PC-3 (cell line): ENCODE measurements around the gene SEPTIN11. TPM values are rescaled to one million over a fixed set of nuclear protein-coding genes. Genes with fewer than 3 reads are reported as not detected.

ENCODE experiments used
- ATAC-seq: fragments of 200-7000 bp; cut with Tn5 transposase; 2 replicates; pipeline ENCODE4 v1.9.1; 2020; ENCODE audit warnings: mild to moderate bottlenecking, moderate library complexity
- BruUV-seq: library from RNA; stranded (reverse); fragments of 400-500 nt; replicated peaks from 2 replicates; lab custom pipeline; 2021; lab: Mats Ljungman, UMichigan
- CTCF ChIA-PET: fragments of 300-600 bp; sonication (Branson Sonifier 250); formaldehyde crosslinking; loops from one replicate; lab custom pipeline; 2022; ENCODE audit warnings: antibody characterized with exemption; lab: Charles Lee
- POLR2A ChIA-PET: fragments of 300-600 bp; sonication (Branson Sonifier 250); formaldehyde crosslinking; loops from one replicate; lab custom pipeline; 2022; ENCODE audit warnings: antibody characterized with exemption; ENCODE audit not compliant: unreplicated experiment; lab: Charles Lee
- DNase-seq: peaks from one replicate; pipeline ENCODE4 v3.0.0-alpha.2; 2015
- H2AFZ ChIP-seq: fragments of 300-600 bp; sonication (generic); 2 replicates; pipeline ENCODE4 v1.6.0; 2016; ENCODE audit warnings: antibody characterized with exemption, low read length
- H3F3A ChIP-seq: fragments of 300-600 bp; sonication (generic); one replicate; pipeline ENCODE4 v1.6.0; 2017; ENCODE audit warnings: antibody characterized with exemption, low read length, control low read depth, mild to moderate bottlenecking; ENCODE audit not compliant: unreplicated experiment
- H3K27ac ChIP-seq: fragments of 300-600 bp; sonication (generic); 2 replicates; pipeline ENCODE4 v1.5.1; 2016; ENCODE audit warnings: mild to moderate bottlenecking, low read length
- H3K27me3 ChIP-seq: fragments of 300-600 bp; sonication (generic); 2 replicates; pipeline ENCODE4 v1.6.1; 2016; ENCODE audit warnings: low read length, mixed read lengths
- H3K36me3 ChIP-seq: fragments of 300-600 bp; sonication (generic); 2 replicates; pipeline ENCODE4 v1.6.1; 2016; ENCODE audit warnings: low read depth, mixed run types, low read length, mixed read lengths
- H3K4me1 ChIP-seq: fragments of 300-600 bp; sonication (generic); 2 replicates; pipeline ENCODE4 v1.5.1; 2016; ENCODE audit warnings: low read length; ENCODE audit not compliant: insufficient read depth
- H3K4me2 ChIP-seq: fragments of 300-600 bp; sonication (generic); 2 replicates; pipeline ENCODE4 v1.6.0; 2016; ENCODE audit warnings: low read length
- H3K4me3 ChIP-seq: fragments of 300-600 bp; sonication (generic); 2 replicates; pipeline ENCODE4 v1.5.1; 2016; ENCODE audit warnings: mild to moderate bottlenecking, low read length, mixed read lengths
- H3K79me2 ChIP-seq: fragments of 300-600 bp; sonication (generic); 2 replicates; pipeline ENCODE4 v1.6.1; 2017; ENCODE audit warnings: low read length, mixed read lengths
- H3K9ac ChIP-seq: fragments of 300-600 bp; sonication (generic); 2 replicates; pipeline ENCODE4 v1.6.0; 2016; ENCODE audit warnings: mild to moderate bottlenecking, low read length
- H3K9me2 ChIP-seq: fragments of 300-600 bp; sonication (generic); replicated peaks from 2 replicates; pipeline ENCODE4 v1.6.1; 2016; ENCODE audit warnings: mixed run types, low read length, mixed read lengths
- H3K9me3 ChIP-seq: fragments of 300-600 bp; sonication (generic); 2 replicates; pipeline ENCODE4 v1.6.1; 2016; ENCODE audit warnings: low read length, mixed read lengths
- H4K20me1 ChIP-seq: fragments of 300-600 bp; sonication (generic); 2 replicates; pipeline ENCODE4 v1.6.1; 2016; ENCODE audit warnings: low read length, mixed read lengths
- EZH2 ChIP-seq: fragments of 300-600 bp; sonication (generic); IDR thresholded peaks from one replicate; pipeline ENCODE4 v1.6.1; 2017; ENCODE audit warnings: antibody characterized with exemption, mild to moderate bottlenecking, low read length; ENCODE audit not compliant: unreplicated experiment
- EZH2phosphoT487 ChIP-seq: fragments of 300-600 bp; sonication (generic); IDR thresholded peaks from 2 replicates; pipeline ENCODE4 v1.6.1; 2018; ENCODE audit warnings: mild to moderate bottlenecking, antibody characterized with exemption, low read length, borderline replicate concordance
- intact Hi-C: fragments of 100-400 bp; cut with micrococcal nuclease; formaldehyde crosslinking; loops from 2 replicates; pipeline ENCODE4 v1.9.0; 2023
- total RNA-seq: library from RNA; depleted of rRNA; stranded (reverse); fragments of >200 nt; gene quantifications from 2 replicates; pipeline ENCODE4 v1.2.3, GENCODE V29; 2014
- TF ChIP-seq, protein P1 (sequence below): fragments of 300-600 bp; sonication (generic); conservative IDR thresholded peaks from 2 replicates; pipeline ENCODE4 v1.5.1; 2017; ENCODE audit warnings: antibody characterized with exemption, low read depth, mild to moderate bottlenecking, low read length

Gene SEPTIN11
- total RNA-seq, 1 experiment from 2014 or later: 39.0 TPM

DNA sequence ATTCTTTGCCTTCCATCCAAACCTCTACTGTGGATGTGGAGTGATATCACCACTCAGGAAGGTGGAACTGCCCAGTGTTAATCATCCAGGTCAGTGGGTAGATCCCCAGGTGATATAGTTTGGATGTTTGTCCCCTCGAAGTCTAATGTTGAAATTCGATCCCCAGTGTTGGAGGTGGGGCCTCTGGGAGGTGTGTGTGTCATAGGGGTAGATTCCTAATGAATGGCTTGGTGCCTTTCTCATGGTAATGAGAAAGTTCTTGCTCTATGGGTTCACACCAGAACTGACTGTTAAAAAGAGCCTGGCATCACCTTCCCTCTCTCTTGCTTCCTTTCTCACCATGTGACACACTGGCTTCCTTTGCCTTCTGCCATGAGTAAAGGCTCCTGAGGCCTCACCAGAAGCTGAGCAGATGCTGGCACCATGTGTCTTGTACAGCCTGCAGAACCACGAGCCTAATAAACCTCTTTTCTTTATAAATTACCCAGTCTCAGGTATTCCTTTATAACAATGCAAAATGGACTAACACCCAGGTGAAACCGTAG lies 44.8 kb upstream of the SEPTIN11 start:
- no peaks in the 10 kb centered on the region for H3F3A ChIP-seq
- ChIA-PET CTCF (no interaction called here), POLR2A (no interaction called here)
- no peaks in the 10 kb centered on the region for H3K9me3 ChIP-seq
- no TSS peak for BruUV-seq
- H2AFZ ChIP-seq: no peak overlapping the region
- no peak for ATAC-seq
- intact Hi-C loops: no loop called here
- H3K4me1 ChIP-seq: no peaks in the 10 kb centered on the region
- H3K9me2 ChIP-seq: no peaks in the 10 kb centered on the region
- no peak overlapping the region for H3K9ac ChIP-seq
- H4K20me1 ChIP-seq: no peaks in the 10 kb centered on the region
- no peak for DNase-seq
- H3K27me3 ChIP-seq: no peaks in the 10 kb centered on the region
- no peaks in the 10 kb centered on the region for H3K36me3 ChIP-seq
- no peak overlapping the region for H3K4me3 ChIP-seq
- TF ChIP-seq EZH2phosphoT487: no peak
- no peak for TF ChIP-seq EZH2
- TF ChIP-seq, protein P1, sequence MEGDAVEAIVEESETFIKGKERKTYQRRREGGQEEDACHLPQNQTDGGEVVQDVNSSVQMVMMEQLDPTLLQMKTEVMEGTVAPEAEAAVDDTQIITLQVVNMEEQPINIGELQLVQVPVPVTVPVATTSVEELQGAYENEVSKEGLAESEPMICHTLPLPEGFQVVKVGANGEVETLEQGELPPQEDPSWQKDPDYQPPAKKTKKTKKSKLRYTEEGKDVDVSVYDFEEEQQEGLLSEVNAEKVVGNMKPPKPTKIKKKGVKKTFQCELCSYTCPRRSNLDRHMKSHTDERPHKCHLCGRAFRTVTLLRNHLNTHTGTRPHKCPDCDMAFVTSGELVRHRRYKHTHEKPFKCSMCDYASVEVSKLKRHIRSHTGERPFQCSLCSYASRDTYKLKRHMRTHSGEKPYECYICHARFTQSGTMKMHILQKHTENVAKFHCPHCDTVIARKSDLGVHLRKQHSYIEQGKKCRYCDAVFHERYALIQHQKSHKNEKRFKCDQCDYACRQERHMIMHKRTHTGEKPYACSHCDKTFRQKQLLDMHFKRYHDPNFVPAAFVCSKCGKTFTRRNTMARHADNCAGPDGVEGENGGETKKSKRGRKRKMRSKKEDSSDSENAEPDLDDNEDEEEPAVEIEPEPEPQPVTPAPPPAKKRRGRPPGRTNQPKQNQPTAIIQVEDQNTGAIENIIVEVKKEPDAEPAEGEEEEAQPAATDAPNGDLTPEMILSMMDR: no peak
- no peaks in the 10 kb centered on the region for H3K79me2 ChIP-seq
- H3K27ac ChIP-seq: no peak overlapping the region
- no peak overlapping the region for H3K4me2 ChIP-seq

GRCh38 chr4:76905521-76905920 lies 44.0 kb upstream of the SEPTIN11 start:
- Histone ChIP-seq H3K36me3 (no peaks in the 10 kb centered on the region), H3K27ac (no peak overlapping the region), H3K9ac (no peak overlapping the region), H4K20me1 (no peaks in the 10 kb centered on the region), H3F3A (no peaks in the 10 kb centered on the region), H3K4me3 (no peak overlapping the region), H3K9me3 (no peaks in the 10 kb centered on the region), H3K4me2 (no peak overlapping the region), H2AFZ (no peak overlapping the region), H3K79me2 (no peaks in the 10 kb centered on the region), H3K9me2 (no peaks in the 10 kb centered on the region), H3K27me3 (no peaks in the 10 kb centered on the region), H3K4me1 (no peaks in the 10 kb centered on the region)
- no peak for ATAC-seq
- no peak for DNase-seq
- TF ChIP-seq, protein P1: no peak
- no peak for TF ChIP-seq EZH2
- POLR2A ChIA-PET: no interaction called here
- CTCF ChIA-PET: no interaction called here
- no TSS peak for BruUV-seq
- intact Hi-C loops: no loop called here

GRCh38 chr4:76909711-76910110 lies 39.8 kb upstream of the SEPTIN11 start:
- POLR2A ChIA-PET: no interaction called here
- Histone ChIP-seq H3F3A (no peaks in the 10 kb centered on the region), H3K9me2 (no peaks in the 10 kb centered on the region), H3K27me3 (no peaks in the 10 kb centered on the region), H3K9me3 (no peaks in the 10 kb centered on the region), H2AFZ (no peak overlapping the region), H3K4me2 (no peak overlapping the region), H3K9ac (no peak overlapping the region), H3K27ac (no peak overlapping the region), H3K4me3 (no peak overlapping the region), H3K4me1 (no peaks in the 10 kb centered on the region), H3K36me3 (no peaks in the 10 kb centered on the region), H3K79me2 (no peaks in the 10 kb centered on the region), H4K20me1 (no peaks in the 10 kb centered on the region)
- ATAC-seq: no peak
- intact Hi-C loops: no loop called here
- BruUV-seq: no TSS peak
- CTCF ChIA-PET: no interaction called here
- TF ChIP-seq EZH2: no peak
- no peak for TF ChIP-seq EZH2phosphoT487
- TF ChIP-seq, protein P1: no peak
- DNase-seq: no peak
